ENCODE results near the gene MICAL3. TPM values are rescaled to one million over a fixed set of nuclear protein-coding genes. Genes with fewer than 3 reads are reported as not detected.

MICAL3 gene
- total and polyA plus RNA-seq, 4 donors, result 4.4 to 30.7 (median 15.4) TPM

GRCh38 chr22:17823226-17823625 is 201.1 kb downstream of the MICAL3 start:
- H3K9ac ChIP-seq (ENCODE audit: insufficient read depth in 1 of 2, low read length in 2 of 2), result no peak overlapping the region
- H3K9me3 ChIP-seq (ENCODE audit: control insufficient read depth in 4 of 4, insufficient read depth in 3 of 4, low read length in 3 of 4), result no peaks in the 10 kb centered on the region
- H3K27me3 ChIP-seq (ENCODE audit: control insufficient read depth in 3 of 3, insufficient read depth in 3 of 3, low read length in 2 of 3), result no peaks in the 10 kb centered on the region
- no peak for TF ChIP-seq CTCF (IDR thresholded peaks at IDR 0.05; ENCODE audit: control extremely low read depth, extremely low read depth)
- 67 to 89% methylated on average over 4 of the region's 4 CpGs for WGBS, 2 donors
- H3K36me3 ChIP-seq (ENCODE audit: control insufficient read depth in 4 of 4, insufficient read depth in 4 of 4, low read length in 4 of 4), result peaks cover 0 to 26% (median 13%) of the 10 kb centered on the region in 4 donors
- H3K4me1 ChIP-seq (ENCODE audit: control insufficient read depth in 5 of 5, insufficient read depth in 5 of 5, low read length in 5 of 5), result no peaks in the 10 kb centered on the region
- H3K27ac ChIP-seq (ENCODE audit: low read depth in 1 of 2, low read length in 1 of 2), result no peak overlapping the region
- DNase-seq, result no peak
- no peak overlapping the region for H3K4me3 ChIP-seq
- ATAC-seq (ENCODE audit: insufficient read depth, low FRiP score), result no peak

GRCh38 chr22:17822087-17822486 is 202.3 kb downstream of the MICAL3 start:
- H3K9me3 ChIP-seq (ENCODE audit: control insufficient read depth in 4 of 4, insufficient read depth in 3 of 4, low read length in 3 of 4), result no peaks in the 10 kb centered on the region
- H3K4me1 ChIP-seq (ENCODE audit: control insufficient read depth in 5 of 5, insufficient read depth in 5 of 5, low read length in 5 of 5), result no peaks in the 10 kb centered on the region
- H3K27me3 ChIP-seq (ENCODE audit: control insufficient read depth in 3 of 3, insufficient read depth in 3 of 3, low read length in 2 of 3), result no peaks in the 10 kb centered on the region
- no peak overlapping the region for H3K4me3 ChIP-seq
- peaks cover 4 to 26% (median 10%) of the 10 kb centered on the region in 4 donors for H3K36me3 ChIP-seq (ENCODE audit: control insufficient read depth in 4 of 4, insufficient read depth in 4 of 4, low read length in 4 of 4)
- WGBS, 2 donors, result 93 to 96% methylated on average over 13 of the region's 13 CpGs
- H3K9ac ChIP-seq (ENCODE audit: insufficient read depth in 1 of 2, low read length in 2 of 2), result no peak overlapping the region
- H3K27ac ChIP-seq (ENCODE audit: low read depth in 1 of 2, low read length in 1 of 2), result no peak overlapping the region
- DNase-seq (no peak), ATAC-seq (ENCODE audit: insufficient read depth, low FRiP score) (no peak)
- TF ChIP-seq CTCF (IDR thresholded peaks at IDR 0.05; ENCODE audit: control extremely low read depth, extremely low read depth), result no peak

- Histone ChIP-seq H3K36me3 (ENCODE audit: control insufficient read depth in 4 of 4, insufficient read depth in 4 of 4, low read length in 4 of 4) (peaks cover 4 to 23% (median 14%) of the 10 kb centered on the region in 4 donors), H3K27me3 (ENCODE audit: control insufficient read depth in 3 of 3, insufficient read depth in 3 of 3, low read length in 2 of 3) (no peaks in the 10 kb centered on the region), H3K4me1 (ENCODE audit: control insufficient read depth in 5 of 5, insufficient read depth in 5 of 5, low read length in 5 of 5) (no peaks in the 10 kb centered on the region), H3K9me3 (ENCODE audit: control insufficient read depth in 4 of 4, insufficient read depth in 3 of 4, low read length in 3 of 4) (no peaks in the 10 kb centered on the region), H3K27ac (ENCODE audit: low read depth in 1 of 2, low read length in 1 of 2) (no peak overlapping the region), H3K9ac (ENCODE audit: insufficient read depth in 1 of 2, low read length in 2 of 2) (no peak overlapping the region), H3K4me3 (no peak overlapping the region)
- 93 to 97% methylated on average over 3 of the region's 3 CpGs for WGBS, 2 donors
- ATAC-seq (ENCODE audit: insufficient read depth, low FRiP score), result no peak
- TF ChIP-seq CTCF (IDR thresholded peaks at IDR 0.05; ENCODE audit: control extremely low read depth, extremely low read depth), result no peak
- no peak for DNase-seq
Measured at GRCh38 chr22:17820879-17821439, 203.4 kb downstream of the MICAL3 start.

GRCh38 chr22:17818649-17819048 is 205.7 kb downstream of the MICAL3 start:
- DNase-seq (no peak), ATAC-seq (ENCODE audit: insufficient read depth, low FRiP score) (no peak)
- Histone ChIP-seq H3K4me1 (ENCODE audit: control insufficient read depth in 5 of 5, insufficient read depth in 5 of 5, low read length in 5 of 5) (no peaks in the 10 kb centered on the region), H3K9ac (ENCODE audit: insufficient read depth in 1 of 2, low read length in 2 of 2) (no peak overlapping the region), H3K4me3 (no peak overlapping the region), H3K9me3 (ENCODE audit: control insufficient read depth in 4 of 4, insufficient read depth in 3 of 4, low read length in 3 of 4) (no peaks in the 10 kb centered on the region), H3K27me3 (ENCODE audit: control insufficient read depth in 3 of 3, insufficient read depth in 3 of 3, low read length in 2 of 3) (no peaks in the 10 kb centered on the region), H3K36me3 (ENCODE audit: control insufficient read depth in 4 of 4, insufficient read depth in 4 of 4, low read length in 4 of 4) (peaks cover 4 to 29% (median 17%) of the 10 kb centered on the region in 4 donors), H3K27ac (ENCODE audit: low read depth in 1 of 2, low read length in 1 of 2) (no peak overlapping the region)
- no peak for TF ChIP-seq CTCF (IDR thresholded peaks at IDR 0.05; ENCODE audit: control extremely low read depth, extremely low read depth)
- WGBS, 2 donors, result 93 to 96% methylated on average over 14 of the region's 14 CpGs
